KOPT-K1 (cell line): ENCODE results near the gene BCAR1.
"Not testable (repeated sequence)": the region's sequence is repeated elsewhere in the genome, so short reads cannot be mapped to it uniquely, and the experiment has no call there.

ENCODE experiments used
- H3K27ac ChIP-seq: fragments of 200-600 bp; sonication (generic); 2 replicates; pipeline ENCODE4 v1.5.1; 2016; ENCODE audit warnings: antibody characterized with exemption, mild to moderate bottlenecking, low read depth, low read length; ENCODE audit not compliant: poor library complexity, severe bottlenecking
- H3K36me3 ChIP-seq: fragments of 200-600 bp; sonication (generic); 2 replicates; pipeline ENCODE4 v1.5.1; 2017; ENCODE audit warnings: antibody characterized with exemption, mild to moderate bottlenecking, low read length, moderate library complexity; ENCODE audit not compliant: insufficient read depth
- H3K9me3 ChIP-seq: fragments of 200-600 bp; sonication (generic); 2 replicates; pipeline ENCODE4 v1.5.1; 2017; ENCODE audit warnings: antibody characterized with exemption, low read length, mild to moderate bottlenecking; ENCODE audit not compliant: insufficient read depth, poor library complexity, severe bottlenecking

Gene BCAR1

GRCh38 chr16:75228143-75228976 is 23.1 kb downstream of the BCAR1 start:
- Histone ChIP-seq H3K36me3 (no peaks in the 10 kb centered on the region), H3K9me3 (no peaks in the 10 kb centered on the region), H3K27ac (no peak overlapping the region)

GRCh38 chr16:75227361-75228142 is 23.9 kb downstream of the BCAR1 start:
- Histone ChIP-seq H3K36me3 (no peaks in the 10 kb centered on the region), H3K9me3 (no peaks in the 10 kb centered on the region), H3K27ac (no peak overlapping the region)

- Histone ChIP-seq H3K36me3 (no peaks in the 10 kb centered on the region), H3K9me3 (no peaks in the 10 kb centered on the region), H3K27ac (no peak overlapping the region)
Observed at GRCh38 chr16:75226550-75227360, 24.7 kb downstream of the BCAR1 start.

DNA sequence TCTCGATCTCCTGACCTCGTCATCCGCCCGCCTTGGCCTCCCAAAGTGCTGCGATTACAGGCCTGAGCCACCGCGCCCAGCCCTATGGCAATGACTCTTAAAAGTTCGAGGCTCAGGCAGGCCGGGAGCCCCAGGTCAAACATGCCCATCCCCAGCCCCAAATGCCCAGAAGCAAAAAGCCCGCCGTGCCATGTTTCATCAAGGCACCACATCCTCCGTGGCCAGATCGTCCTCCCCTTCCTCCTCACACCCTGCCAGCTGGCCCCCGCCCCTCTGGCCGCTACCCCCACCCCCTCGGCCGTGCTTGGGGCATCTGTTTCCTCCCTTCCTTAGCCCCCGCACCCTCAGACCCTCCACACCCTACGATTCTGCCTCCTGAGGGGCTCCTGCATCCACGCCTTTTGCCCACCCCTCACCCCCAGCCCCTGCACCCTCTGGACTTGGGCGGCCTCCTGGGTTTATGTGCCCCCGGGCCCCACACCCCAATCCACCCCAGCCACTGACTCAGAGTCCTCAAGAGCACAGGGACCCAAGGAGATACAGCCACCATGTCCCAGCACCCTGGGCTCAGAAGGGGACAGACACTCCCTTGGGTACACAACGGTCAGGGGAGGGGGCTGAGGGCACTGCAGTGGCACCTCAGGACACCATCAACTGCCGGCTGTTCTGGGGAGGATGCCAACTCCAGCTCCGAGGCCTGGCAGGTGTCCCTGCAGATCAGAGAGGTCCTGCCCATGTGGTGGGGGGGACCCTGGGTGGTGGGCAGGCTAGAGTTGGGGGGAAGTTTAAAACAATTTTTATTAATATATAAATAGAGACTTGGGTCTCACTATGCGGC is 25.5 kb downstream of the BCAR1 start:
- Histone ChIP-seq H3K36me3 (no peaks in the 10 kb centered on the region), H3K27ac (no peak overlapping the region), H3K9me3 (no peaks in the 10 kb centered on the region)

- Histone ChIP-seq H3K36me3 (no peaks in the 10 kb centered on the region), H3K27ac (no peak overlapping the region), H3K9me3 (no peaks in the 10 kb centered on the region)
Observed at GRCh38 chr16:75225092-75225491, 26.3 kb downstream of the BCAR1 start.

- H3K9me3 ChIP-seq = no peaks in the 10 kb centered on the region
- H3K27ac ChIP-seq = no peak overlapping the region
- no peaks in the 10 kb centered on the region for H3K36me3 ChIP-seq
Observed at GRCh38 chr16:75224306-75225082, 26.9 kb downstream of the BCAR1 start.

DNA sequence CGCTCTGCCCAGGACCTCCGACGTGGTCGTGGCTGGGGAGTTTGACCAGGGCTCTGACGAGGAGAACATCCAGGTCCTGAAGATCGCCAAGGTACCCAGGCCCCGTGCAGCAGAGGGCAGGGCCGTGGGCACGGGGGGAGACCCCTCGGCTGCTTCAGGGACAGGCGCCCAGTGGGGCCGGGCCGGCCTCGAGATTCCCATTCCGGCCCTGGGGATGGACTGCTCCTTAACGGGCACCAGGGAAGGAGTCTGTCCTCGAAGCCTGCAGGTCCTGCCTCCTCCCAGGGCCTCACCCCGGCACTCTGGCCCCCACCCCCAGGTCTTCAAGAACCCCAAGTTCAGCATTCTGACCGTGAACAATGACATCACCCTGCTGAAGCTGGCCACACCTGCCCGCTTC is 28.3 kb downstream of the BCAR1 start:
- H3K27ac ChIP-seq, H3K36me3 ChIP-seq, H3K9me3 ChIP-seq: not testable (repeated sequence)

DNA sequence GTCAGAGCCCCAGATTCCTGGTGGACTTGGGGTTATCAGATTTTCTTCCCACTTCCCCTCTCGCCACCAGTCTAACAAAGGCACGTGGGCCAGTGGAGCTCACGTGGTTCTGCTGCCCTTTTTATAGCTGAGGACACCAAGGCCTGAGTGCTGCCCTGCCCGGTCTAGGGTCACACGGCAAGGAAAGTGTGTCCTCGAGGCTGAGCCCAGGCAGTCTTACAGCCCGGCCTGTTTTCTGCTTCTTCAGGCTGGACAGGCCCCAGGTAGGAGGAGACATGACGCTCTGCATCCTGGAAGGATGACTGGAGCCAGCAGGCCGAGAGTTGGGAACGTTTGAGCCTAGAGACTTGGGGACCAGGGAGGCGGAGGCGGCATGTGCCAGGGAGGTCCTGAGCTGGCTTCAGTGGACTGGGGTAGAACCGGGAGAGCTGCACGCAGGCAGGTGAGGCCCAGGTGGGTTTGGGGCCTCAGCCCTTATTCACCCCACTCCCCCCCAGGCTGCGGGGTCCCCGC is 29.1 kb downstream of the BCAR1 start:
- Histone ChIP-seq H3K36me3 (no peaks in the 10 kb centered on the region), H3K9me3 (no peaks in the 10 kb centered on the region), H3K27ac (no peak overlapping the region)

GRCh38 chr16:75219838-75220237 is 31.6 kb downstream of the BCAR1 start:
- H3K27ac ChIP-seq = peak overlapping the region; percentile 31
- no peaks in the 10 kb centered on the region for H3K9me3 ChIP-seq
- no peaks in the 10 kb centered on the region for H3K36me3 ChIP-seq

GRCh38 chr16:75219088-75219487 is 32.3 kb downstream of the BCAR1 start:
- H3K9me3 ChIP-seq = no peaks in the 10 kb centered on the region
- H3K27ac ChIP-seq = peak overlapping the region; percentile 31
- no peaks in the 10 kb centered on the region for H3K36me3 ChIP-seq

- H3K9me3 ChIP-seq = no peaks in the 10 kb centered on the region
- H3K36me3 ChIP-seq = no peaks in the 10 kb centered on the region
- peak within 1 kb of the TSS; percentile 31 for H3K27ac ChIP-seq
Observed at GRCh38 chr16:75218256-75219076, 33.0 kb downstream of the BCAR1 start, which contains the start of gene CTRB1. TSS of gene CTRB1 (plus strand) at chr16:75218988. CDS start at chr16:75219008, 20 bp downstream.

DNA sequence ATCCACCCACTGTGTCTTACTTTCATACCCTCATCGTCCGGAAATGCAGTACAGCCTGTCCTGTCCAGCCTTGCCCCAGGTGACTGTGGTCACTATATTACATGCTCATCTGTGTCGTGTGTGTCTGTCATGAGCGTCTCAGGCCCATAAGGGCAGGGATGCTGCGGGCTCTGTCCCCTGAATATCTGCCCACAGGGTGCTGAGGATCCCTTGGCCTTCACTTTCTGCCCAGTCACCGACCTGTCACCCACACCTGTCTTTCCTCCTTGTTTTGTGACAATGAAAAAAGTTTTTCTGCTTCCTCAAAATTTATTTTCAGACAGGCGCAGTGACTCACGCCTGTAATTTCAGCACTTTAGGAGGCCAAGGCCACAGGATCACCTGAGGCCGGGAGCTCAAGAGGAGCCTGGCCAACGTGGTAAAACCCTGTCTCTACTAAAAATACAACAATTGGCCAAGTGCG is 34.0 kb downstream of the BCAR1 start:
- H3K36me3 ChIP-seq = no peaks in the 10 kb centered on the region
- H3K9me3 ChIP-seq = no peaks in the 10 kb centered on the region
- H3K27ac ChIP-seq = no peak overlapping the region

- Histone ChIP-seq H3K36me3 (no peaks in the 10 kb centered on the region), H3K9me3 (no peaks in the 10 kb centered on the region), H3K27ac (no peak overlapping the region)
Observed at GRCh38 chr16:75216576-75216975, 34.8 kb downstream of the BCAR1 start.
